ENCODE results near the gene CACNA1C.

Gene CACNA1C

DNA sequence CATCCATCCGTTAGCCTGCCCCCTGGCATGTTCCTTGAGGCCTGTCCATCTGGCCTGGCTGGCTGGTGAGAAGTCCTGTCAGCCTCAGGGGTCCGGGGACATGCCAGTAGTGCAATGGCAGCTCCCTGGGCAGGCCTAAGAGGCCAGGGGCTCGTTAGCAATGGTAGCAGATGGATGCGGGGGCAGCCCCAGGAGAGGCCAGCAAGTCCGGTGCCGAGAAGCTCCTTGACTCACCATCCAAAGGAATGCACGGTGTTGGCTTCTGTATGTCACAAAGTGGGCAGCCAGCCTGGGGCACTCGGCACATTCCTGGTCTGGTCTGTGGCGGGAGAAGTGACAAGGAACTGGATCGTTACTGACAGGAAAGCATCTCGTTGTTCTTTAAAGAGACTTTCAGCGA lies 319.9 kb downstream of the CACNA1C start:
- peaks cover 0 to 3% (median 0%) of the 10 kb centered on the region in 10 experiments; a peak in 1 of 20 replicates for H3K4me1 ChIP-seq
- H3K4me3 ChIP-seq = no peak overlapping the region
- H3K4me2 ChIP-seq = no peak overlapping the region
- no peaks in the 10 kb centered on the region for H3K27me3 ChIP-seq
- H3K27ac ChIP-seq = no peak overlapping the region
- no peak overlapping the region for H3K9ac ChIP-seq
- H4K20me1 ChIP-seq = no peaks in the 10 kb centered on the region
- no peaks in the 10 kb centered on the region for H3K36me3 ChIP-seq
- H3K9me3 ChIP-seq (replicated peaks in 1 of 11) = peaks cover 0 to 12% (median 0%) of the 10 kb centered on the region in 11 experiments; a peak in 2 of 22 replicates
- no peak for TF ChIP-seq Cebpa-rat (IDR thresholded peaks at IDR 0.05)

DNA sequence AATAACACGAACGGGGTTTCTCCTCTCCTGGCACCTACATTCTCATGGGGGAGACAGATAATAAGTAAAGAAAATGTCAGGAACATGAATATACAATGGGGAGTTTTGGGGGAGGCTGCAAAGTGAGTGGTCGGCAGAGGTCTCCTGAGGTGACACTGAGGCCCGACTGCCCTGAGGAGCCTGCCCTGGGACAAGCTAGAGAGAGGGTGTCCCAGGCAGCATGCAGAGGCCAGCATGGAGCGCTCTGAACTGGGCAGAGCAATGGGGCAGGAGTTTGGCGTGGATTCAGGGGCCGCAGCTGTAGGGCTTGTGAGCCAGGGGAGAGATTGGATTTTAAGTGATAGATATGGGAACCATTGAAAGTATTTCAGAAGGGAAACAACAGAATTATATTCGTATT lies 320.5 kb downstream of the CACNA1C start:
- Histone ChIP-seq H3K36me3 (no peaks in the 10 kb centered on the region), H4K20me1 (no peaks in the 10 kb centered on the region), H3K4me1 (peaks cover 0 to 6% (median 3%) of the 10 kb centered on the region in 10 experiments; a peak in 14 of 20 replicates), H3K27ac (no peak overlapping the region), H3K9ac (no peak overlapping the region), H3K9me3 (replicated peaks in 1 of 11) (peaks cover 0 to 14% (median 0%) of the 10 kb centered on the region in 11 experiments; a peak in 2 of 22 replicates), H3K4me3 (no peak overlapping the region), H3K4me2 (no peak overlapping the region), H3K27me3 (no peaks in the 10 kb centered on the region)
- TF ChIP-seq Cebpa-rat (IDR thresholded peaks at IDR 0.05) = no peak

DNA sequence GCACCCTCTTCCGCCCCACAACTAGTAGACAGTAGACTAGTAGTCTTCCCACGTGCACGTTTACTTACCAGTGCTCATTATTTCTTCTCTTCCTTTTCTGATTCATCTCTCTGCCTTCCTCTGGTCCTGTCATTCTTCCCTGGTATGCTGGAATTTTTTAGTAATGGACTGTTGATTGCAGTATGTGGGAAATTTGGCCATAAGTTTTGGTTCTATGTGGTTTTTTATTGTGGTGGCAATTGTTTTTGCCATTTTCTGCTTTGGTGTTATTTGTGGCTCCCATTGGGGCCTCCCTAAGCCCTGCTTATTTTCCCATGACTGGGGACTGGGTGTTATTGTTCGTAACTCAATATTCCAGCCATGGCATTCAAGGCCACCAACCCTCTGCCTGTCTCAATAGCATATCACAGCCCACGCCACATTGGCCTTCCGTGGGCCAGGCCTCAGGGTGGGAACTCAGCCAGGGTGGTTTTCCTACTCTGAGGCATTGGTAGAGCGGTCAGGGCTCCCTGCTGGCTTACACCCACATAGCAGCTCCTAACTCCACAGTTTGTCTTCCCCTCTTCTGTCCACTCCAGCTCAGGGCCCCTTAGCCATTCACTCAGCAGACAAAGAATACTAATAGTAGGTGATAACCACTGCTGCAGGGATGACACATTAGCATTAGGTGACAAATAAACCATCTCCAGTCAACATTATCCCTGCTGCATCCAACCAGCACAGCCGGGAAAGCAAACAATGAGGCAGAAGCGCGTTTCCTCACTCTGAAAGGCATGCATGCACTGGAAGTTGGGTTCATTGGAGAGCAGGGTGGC lies 321.5 kb downstream of the CACNA1C start:
- no peak for TF ChIP-seq Cebpa-rat (IDR thresholded peaks at IDR 0.05)
- Histone ChIP-seq H4K20me1 (no peaks in the 10 kb centered on the region), H3K4me2 (no peak overlapping the region), H3K27me3 (no peaks in the 10 kb centered on the region), H3K4me1 (peaks cover 7 to 16% (median 13%) of the 10 kb centered on the region in 10 experiments; a peak in 19 of 20 replicates), H3K9ac (no peak overlapping the region), H3K9me3 (replicated peaks in 1 of 11) (peaks cover 0 to 14% (median 0%) of the 10 kb centered on the region in 11 experiments; a peak in 2 of 22 replicates), H3K27ac (no peak overlapping the region), H3K36me3 (no peaks in the 10 kb centered on the region), H3K4me3 (no peak overlapping the region)

DNA sequence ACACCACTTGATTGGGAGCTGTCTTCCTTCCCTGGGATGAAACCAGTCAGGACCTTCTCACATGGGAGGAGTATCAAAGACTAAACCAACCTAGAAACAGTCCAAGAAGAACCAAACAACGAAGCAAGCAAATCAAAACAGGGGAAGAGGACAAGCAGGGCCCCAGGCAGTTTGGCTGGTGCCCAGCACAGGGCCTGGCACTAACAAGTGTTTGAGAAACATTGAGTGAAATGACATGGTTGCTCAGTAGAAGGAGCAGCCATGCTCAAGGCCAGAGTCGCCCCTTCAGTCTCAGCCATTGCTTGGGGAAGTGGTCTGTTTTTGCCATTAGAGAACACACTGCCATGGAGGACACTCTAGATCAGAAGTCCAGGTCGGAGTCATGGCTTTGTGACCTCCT lies 323.1 kb downstream of the CACNA1C start:
- Histone ChIP-seq H3K36me3 (no peaks in the 10 kb centered on the region), H3K27ac (no peak overlapping the region), H3K27me3 (no peaks in the 10 kb centered on the region), H3K4me1 (peaks cover 7 to 23% (median 14%) of the 10 kb centered on the region in 10 experiments; a peak in 19 of 20 replicates), H3K9me3 (replicated peaks in 1 of 11) (peaks cover 0 to 14% (median 0%) of the 10 kb centered on the region in 11 experiments; a peak in 2 of 22 replicates), H3K4me2 (no peak overlapping the region), H3K9ac (no peak overlapping the region), H4K20me1 (no peaks in the 10 kb centered on the region), H3K4me3 (no peak overlapping the region)
- TF ChIP-seq Cebpa-rat (IDR thresholded peaks at IDR 0.05) = no peak

DNA sequence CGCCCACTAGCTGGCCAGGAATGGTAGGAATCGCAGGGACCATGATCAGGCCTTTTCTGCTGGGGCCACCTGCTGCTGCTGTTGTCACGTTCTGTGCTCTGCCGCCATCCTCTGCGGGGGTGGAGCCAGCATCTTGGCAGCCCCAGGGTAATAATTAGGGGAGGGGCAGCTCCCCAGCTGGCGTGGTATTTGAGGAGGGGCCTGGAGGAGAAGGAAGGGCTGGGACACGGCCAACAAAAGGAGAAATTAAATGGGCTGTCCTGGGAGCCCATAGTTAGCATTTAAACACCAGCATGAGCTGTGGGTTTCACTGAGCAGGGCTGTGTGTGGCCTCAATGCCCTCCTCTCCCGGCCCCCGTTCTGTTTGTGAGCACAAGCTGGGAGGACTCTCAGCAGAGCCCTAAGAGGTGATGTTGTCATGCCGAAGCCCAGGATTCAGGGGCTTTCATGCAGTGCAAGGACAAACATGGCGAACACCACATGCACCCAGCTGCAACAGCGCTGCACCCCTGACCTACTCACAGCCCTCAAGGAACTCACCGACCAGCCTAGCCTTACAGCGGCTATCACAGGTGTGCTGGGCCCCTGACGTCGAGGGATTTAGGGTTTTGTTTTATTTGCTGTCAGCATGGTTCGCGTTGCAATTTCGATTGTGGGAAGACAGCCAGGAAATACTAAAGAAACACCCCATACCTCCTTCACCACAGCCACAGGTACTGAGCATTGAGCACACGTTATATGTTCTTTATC lies 324.3 kb downstream of the CACNA1C start:
- Histone ChIP-seq H3K36me3 (no peaks in the 10 kb centered on the region), H3K27ac (no peak overlapping the region), H3K9ac (no peak overlapping the region), H3K4me3 (no peak overlapping the region), H3K9me3 (replicated peaks in 1 of 11) (peaks cover 0 to 14% (median 0%) of the 10 kb centered on the region in 11 experiments; a peak in 2 of 22 replicates), H3K27me3 (no peaks in the 10 kb centered on the region), H4K20me1 (no peaks in the 10 kb centered on the region), H3K4me1 (peaks cover 7 to 23% (median 14%) of the 10 kb centered on the region in 10 experiments; a peak in 19 of 20 replicates), H3K4me2 (no peak overlapping the region)
- no peak for TF ChIP-seq Cebpa-rat (IDR thresholded peaks at IDR 0.05)

DNA sequence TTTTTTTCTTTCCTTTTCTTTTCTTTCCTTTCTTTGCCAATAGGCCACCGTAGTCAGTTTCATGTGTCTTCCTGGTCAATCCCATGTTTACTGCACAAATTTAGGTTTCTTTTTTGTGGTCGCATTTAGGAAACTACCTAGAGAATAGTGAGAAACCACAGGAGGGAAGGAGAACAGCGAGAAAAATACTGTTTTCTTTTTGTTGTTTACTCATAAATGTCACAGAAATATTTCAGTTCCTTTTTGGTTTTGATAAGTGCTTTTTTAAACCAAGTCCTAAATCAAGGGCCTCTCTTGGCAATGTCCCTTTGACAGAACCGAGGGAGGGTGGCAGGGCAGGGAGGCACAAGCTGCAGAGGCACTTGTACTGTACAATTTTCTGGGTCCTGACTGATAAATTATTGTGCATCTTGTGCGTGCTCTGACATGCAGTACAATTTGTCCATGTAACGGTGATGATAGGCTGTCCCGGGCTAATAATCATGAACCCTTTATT lies 326.1 kb downstream of the CACNA1C start:
- no peaks in the 10 kb centered on the region for H3K36me3 ChIP-seq
- H3K27ac ChIP-seq = no peak overlapping the region
- H3K9me3 ChIP-seq (replicated peaks in 1 of 11) = peaks cover 0 to 14% (median 0%) of the 10 kb centered on the region in 11 experiments; a peak in 2 of 22 replicates
- H3K9ac ChIP-seq = no peak overlapping the region
- H4K20me1 ChIP-seq = no peaks in the 10 kb centered on the region
- H3K4me1 ChIP-seq = peaks cover 11 to 23% (median 16%) of the 10 kb centered on the region in 10 experiments; a peak in 19 of 20 replicates
- no peak overlapping the region for H3K4me3 ChIP-seq
- H3K4me2 ChIP-seq = peak overlapping the region; percentile 9 to 70 (median 55); a peak in 19 of 22 replicates
- no peak for TF ChIP-seq Cebpa-rat (IDR thresholded peaks at IDR 0.05)
- H3K27me3 ChIP-seq = no peaks in the 10 kb centered on the region

DNA sequence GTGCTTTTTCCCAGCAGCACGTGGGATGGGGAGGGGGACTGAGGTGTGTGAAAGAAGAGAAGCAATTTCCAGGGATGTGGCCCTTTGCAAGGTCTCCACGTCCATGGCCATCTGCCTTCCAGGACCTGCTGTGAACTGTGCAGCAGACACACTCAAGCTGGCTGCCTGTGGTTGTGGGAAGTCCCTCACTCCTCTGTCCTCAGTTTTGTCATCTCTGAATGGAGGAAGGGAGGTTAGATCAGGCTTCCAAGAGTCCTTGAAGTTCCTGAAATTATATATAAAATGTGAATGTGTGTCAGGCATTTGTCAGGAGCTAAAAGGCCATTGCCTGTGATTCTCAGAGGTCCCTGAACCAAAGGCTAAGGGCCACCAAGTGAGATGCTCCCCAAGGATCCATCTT lies 328.2 kb downstream of the CACNA1C start:
- Histone ChIP-seq H3K4me3 (no peak overlapping the region), H3K27me3 (no peaks in the 10 kb centered on the region), H3K4me2 (no peak overlapping the region)

DNA sequence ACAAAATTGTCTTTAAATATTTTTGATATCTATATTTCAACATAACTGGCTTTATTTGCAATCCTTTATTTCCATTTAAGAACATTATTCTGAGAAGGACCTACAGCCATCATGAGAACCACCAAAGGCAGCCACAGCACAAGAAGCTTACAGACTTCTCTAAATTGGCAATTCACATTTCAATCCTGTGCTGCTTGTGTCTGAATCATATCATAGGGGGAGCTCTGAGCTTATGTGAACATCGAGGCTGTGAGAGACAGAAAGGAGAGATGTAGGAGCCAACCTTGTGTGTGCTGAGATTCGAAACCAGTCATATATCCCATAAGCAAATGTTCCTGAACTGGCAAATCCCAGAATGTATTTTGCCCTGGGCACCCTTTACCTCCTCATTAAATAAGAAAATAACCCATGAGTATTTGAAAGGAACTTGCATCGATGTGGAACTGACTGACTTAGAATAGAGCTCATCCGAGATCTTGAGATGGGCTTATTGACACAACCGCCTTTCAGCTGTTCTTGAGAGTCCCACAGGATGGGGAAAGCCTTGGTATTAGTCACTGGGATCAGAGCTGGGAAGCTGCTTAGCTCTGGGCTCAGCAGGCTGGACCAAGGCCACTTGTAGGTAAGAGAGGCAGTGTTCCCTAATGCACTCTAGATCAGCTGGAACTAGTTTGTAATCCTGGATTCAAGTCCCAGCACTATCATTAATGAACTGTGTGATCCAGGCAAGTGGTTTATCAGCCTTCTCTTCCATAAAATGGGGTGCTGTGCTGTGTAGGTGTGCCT lies 329.8 kb downstream of the CACNA1C start:
- no peak overlapping the region for H3K9ac ChIP-seq
- no peak overlapping the region for H3K4me2 ChIP-seq
- H3K4me3 ChIP-seq = no peak overlapping the region
- H3K27ac ChIP-seq = no peak overlapping the region
- peaks cover 11 to 23% (median 16%) of the 10 kb centered on the region in 10 experiments; a peak in 19 of 20 replicates for H3K4me1 ChIP-seq
- H3K9me3 ChIP-seq (replicated peaks in 1 of 11) = peaks cover 0 to 3% (median 0%) of the 10 kb centered on the region in 11 experiments; a peak in 2 of 22 replicates
- H3K36me3 ChIP-seq = no peaks in the 10 kb centered on the region
- H3K27me3 ChIP-seq = no peaks in the 10 kb centered on the region; a peak in 1 of 22 replicates
- H4K20me1 ChIP-seq = no peaks in the 10 kb centered on the region
- TF ChIP-seq Cebpa-rat (IDR thresholded peaks at IDR 0.05) = no peak

More for the DNA sequence above, 328.2 kb downstream of the CACNA1C start:
- TF ChIP-seq Cebpa-rat (IDR thresholded peaks at IDR 0.05) = no peak
- Histone ChIP-seq H3K9me3 (replicated peaks in 1 of 11) (peaks cover 0 to 14% (median 0%) of the 10 kb centered on the region in 11 experiments; a peak in 2 of 22 replicates), H3K4me1 (peaks cover 11 to 23% (median 16%) of the 10 kb centered on the region in 10 experiments; a peak in 19 of 20 replicates), H3K36me3 (no peaks in the 10 kb centered on the region), H3K27ac (no peak overlapping the region), H4K20me1 (no peaks in the 10 kb centered on the region), H3K9ac (no peak overlapping the region)
